CD14-positive monocyte (primary cell): Measurements from ENCODE around the gene GRK1. TPM values are rescaled to one million over a fixed set of nuclear protein-coding genes. Genes with fewer than 3 reads are reported as not detected.
A peak's percentile ranks its signal among the peaks of the same experiment; 100 is the strongest.

ENCODE experiments used
- DNase-seq, 3 donors: peaks; one replicate each; pipeline ENCODE4 v3.0.0-alpha.2; 2011 to 2022
- H2AFZ ChIP-seq: 2 replicates; pipeline ENCODE4 v1.6.0; 2012; ENCODE audit warnings: mild to moderate bottlenecking, low read depth, low read length, inconsistent platforms; ENCODE audit not compliant: insufficient read depth, poor library complexity, severe bottlenecking
- H3K27ac ChIP-seq, 2 donors: 1 replicate in 1 of 2; 2 replicates in 1 of 2; pipeline ENCODE4 v1.5.1; 2012 to 2013; ENCODE audit warnings: low read length in 2 of 2, control low read depth in 1 of 2, inconsistent platforms in 1 of 2, low read depth in 1 of 2, mild to moderate bottlenecking in 1 of 2
- H3K27me3 ChIP-seq, 2 donors: one replicate each; pipeline versions ENCODE4 v1.6.0 to v1.6.1; 2011 to 2013; ENCODE audit warnings: low read length in 2 of 2; ENCODE audit not compliant: control insufficient read depth in 2 of 2, insufficient read depth in 2 of 2
- H3K36me3 ChIP-seq, 2 donors: replicated peaks in 1 of 2; 1 replicate in 1 of 2; 2 replicates in 1 of 2; pipeline versions ENCODE4 v1.5.1 to v1.6.1; 2012 to 2013; ENCODE audit warnings: low read length in 2 of 2, control low read depth in 1 of 2, inconsistent platforms in 1 of 2, mild to moderate bottlenecking in 1 of 2; ENCODE audit not compliant: insufficient read depth in 2 of 2, control insufficient read depth in 1 of 2
- H3K4me1 ChIP-seq, 2 donors: 1 replicate in 1 of 2; 2 replicates in 1 of 2; pipeline versions ENCODE4 v1.5.1 to v1.6.1; 2012 to 2013; ENCODE audit warnings: low read length in 2 of 2, control low read depth in 1 of 2, inconsistent platforms in 1 of 2, mild to moderate bottlenecking in 1 of 2, moderate library complexity in 1 of 2; ENCODE audit not compliant: insufficient read depth in 2 of 2, control insufficient read depth in 1 of 2
- H3K4me2 ChIP-seq: replicated peaks from 2 replicates; pipeline ENCODE3; 2012; ENCODE audit warnings: low read length, moderate library complexity, mild to moderate bottlenecking; ENCODE audit not compliant: poor library complexity, severe bottlenecking; ENCODE audit errors: extremely low read depth
- H3K4me3 ChIP-seq, 3 experiments: fragments of 200-600 bp in 1 of 3; sonication (generic) in 1 of 3; replicated peaks in 1 of 3; 1 replicate in 2 of 3; 2 replicates in 1 of 3; pipeline ENCODE4 v1.5.1; 2011 to 2013; ENCODE audit warnings: low read length in 3 of 3, mild to moderate bottlenecking in 3 of 3, control low read depth in 2 of 3, low read depth in 2 of 3, inconsistent platforms in 1 of 3, moderate library complexity in 1 of 3
- H3K79me2 ChIP-seq: 2 replicates; pipeline ENCODE4 v1.6.0; 2012; ENCODE audit warnings: mild to moderate bottlenecking, control low read depth, inconsistent platforms, low read length, moderate library complexity; ENCODE audit not compliant: insufficient read depth
- H3K9ac ChIP-seq: 2 replicates; pipeline ENCODE4 v1.6.0; 2017; ENCODE audit warnings: low read length, mild to moderate bottlenecking; ENCODE audit not compliant: insufficient read depth, poor library complexity, severe bottlenecking
- H3K9me3 ChIP-seq, 2 donors: replicated peaks in 1 of 2; 1 replicate in 1 of 2; 2 replicates in 1 of 2; pipeline versions ENCODE4 v1.5.1 to v1.6.1; 2012 to 2013; ENCODE audit warnings: low read length in 2 of 2, control low read depth in 1 of 2; ENCODE audit not compliant: control insufficient read depth in 1 of 2, insufficient read depth in 1 of 2
- H4K20me1 ChIP-seq: 2 replicates; pipeline ENCODE4 v1.6.0; 2012; ENCODE audit warnings: mild to moderate bottlenecking, low read length, control low read depth, moderate library complexity; ENCODE audit not compliant: insufficient read depth
- H3K27ac Mint-ChIP-seq, 7 donors: one replicate each; pipeline ENCODE4 v1.8.0; 2020; ENCODE audit warnings: mild to moderate bottlenecking in 7 of 7, mixed read lengths in 7 of 7, moderate library complexity in 6 of 7, inconsistent platforms in 2 of 7
- H3K27me3 Mint-ChIP-seq, 3 donors: one replicate each; pipeline ENCODE4 v1.8.0; 2021 to 2022; ENCODE audit warnings: low read depth in 3 of 3, mild to moderate bottlenecking in 3 of 3, mixed read lengths in 3 of 3, moderate library complexity in 3 of 3, inconsistent platforms in 1 of 3
- H3K36me3 Mint-ChIP-seq, 2 donors: one replicate each; pipeline ENCODE4 v1.8.0; 2020; ENCODE audit warnings: mixed read lengths in 2 of 2, inconsistent platforms in 1 of 2, mild to moderate bottlenecking in 1 of 2
- H3K4me1 Mint-ChIP-seq: one replicate; pipeline ENCODE4 v1.8.0; 2020; ENCODE audit warnings: mild to moderate bottlenecking, mixed read lengths
- H3K4me3 Mint-ChIP-seq, 2 donors: one replicate each; pipeline ENCODE4 v1.8.0; 2020; ENCODE audit warnings: mild to moderate bottlenecking in 2 of 2, mixed read lengths in 2 of 2, moderate library complexity in 1 of 2
- H3K9me3 Mint-ChIP-seq, 7 donors: one replicate each; pipeline ENCODE4 v1.8.0; 2020 to 2022; ENCODE audit warnings: mixed read lengths in 7 of 7, mild to moderate bottlenecking in 6 of 7, moderate library complexity in 6 of 7, inconsistent platforms in 2 of 7
- CTCF ChIP-seq: fragments of 200-600 bp; IDR thresholded peaks from one replicate; pipeline ENCODE4 v1.8.0; 2022; ENCODE audit warnings: antibody characterized with exemption, mild to moderate bottlenecking
- WGBS: methylation state at CpG from one replicate; pipeline ENCODE4 v1.1.5; 2013; ENCODE audit warnings: missing lambda C conversion rate; ENCODE audit not compliant: insufficient coverage; 5-methylcytosine and 5-hydroxymethylcytosine counted together
- intact Hi-C, 2 donors: fragments of 100-400 bp; cut with micrococcal nuclease; formaldehyde crosslinking; loops; one replicate each; pipeline versions ENCODE4 v1.15.0 to v1.15.1; 2023
- polyA plus RNA-seq, 3 donors: library from polyadenylated mRNA; depleted of rRNA in 1 of 3; unstranded in 2 of 3; stranded (reverse) in 1 of 3; fragments of 300-500 nt in 2 of 3; fragments of >200 nt in 1 of 3; fragmentation: Illumina TruSeq in 2 of 3; gene quantifications; 1 replicate in 2 of 3; 2 replicates in 1 of 3; pipeline ENCODE4 v1.2.3, GENCODE V29; 2012 to 2021

Gene GRK1
- polyA plus RNA-seq, 3 donors, result not detected

- H3K27me3 Mint-ChIP-seq, result peaks cover 19 to 53% (median 35%) of the 10 kb centered on the region in 3 donors
- peak overlapping the region in 1 of 2 donors; percentile 43 for H3K4me3 Mint-ChIP-seq
- Histone ChIP-seq H3K4me2 (no peak overlapping the region), H3K9ac (no peak overlapping the region), H2AFZ (no peak overlapping the region), H3K4me3 (no peak overlapping the region), H3K9me3 (peaks cover 13 to 40% of the 10 kb centered on the region in 2 donors), H3K27ac (no peak overlapping the region), H4K20me1 (no peaks in the 10 kb centered on the region), H3K4me1 (peaks cover 7 to 14% of the 10 kb centered on the region in 2 donors), H3K27me3 (peaks cover 0 to 18% of the 10 kb centered on the region in 2 donors), H3K79me2 (no peaks in the 10 kb centered on the region), H3K36me3 (no peaks in the 10 kb centered on the region)
- H3K27ac Mint-ChIP-seq, result peak overlapping the region in 1 of 7 donors; percentile 78
- intact Hi-C loops, result no loop called here
- no peak for TF ChIP-seq CTCF
- H3K9me3 Mint-ChIP-seq, result peaks cover 11 to 17% (median 12%) of the 10 kb centered on the region in 7 donors
- H3K4me1 Mint-ChIP-seq, result peaks cover 14% of the 10 kb centered on the region
- WGBS, result 67% methylated on average over 34 of the region's 34 CpGs
- DNase-seq, result no peak
- H3K36me3 Mint-ChIP-seq, result no peaks in the 10 kb centered on the region
These were observed 62.4 kb downstream of the GRK1 start for GRCh38 chr13:113729187-113730019.

- H3K9me3 ChIP-seq, result peaks cover 13 to 37% of the 10 kb centered on the region in 2 donors
- H3K27ac Mint-ChIP-seq, result no peak overlapping the region
- TF ChIP-seq CTCF, result no peak
- H4K20me1 ChIP-seq, result no peaks in the 10 kb centered on the region
- peaks cover 0 to 18% of the 10 kb centered on the region in 2 donors for H3K27me3 ChIP-seq
- no peaks in the 10 kb centered on the region for H3K79me2 ChIP-seq
- H3K4me1 Mint-ChIP-seq, result peaks cover 9% of the 10 kb centered on the region
- no peaks in the 10 kb centered on the region for H3K36me3 Mint-ChIP-seq
- peak overlapping the region in 1 of 2 donors; percentile 44 for H3K4me3 Mint-ChIP-seq
- DNase-seq, result no peak
- no peak overlapping the region for H3K27ac ChIP-seq
- peaks cover 0 to 8% of the 10 kb centered on the region in 2 donors for H3K4me1 ChIP-seq
- no peak overlapping the region for H3K4me3 ChIP-seq
- no peaks in the 10 kb centered on the region for H3K36me3 ChIP-seq
- H3K4me2 ChIP-seq, result no peak overlapping the region
- H2AFZ ChIP-seq, result no peak overlapping the region
- intact Hi-C loops, result no loop called here
- peaks cover 11 to 16% (median 12%) of the 10 kb centered on the region in 7 donors for H3K9me3 Mint-ChIP-seq
- no peak overlapping the region for H3K9ac ChIP-seq
- H3K27me3 Mint-ChIP-seq, result peaks cover 19 to 58% (median 39%) of the 10 kb centered on the region in 3 donors
- 46% methylated on average over 18 of the region's 21 CpGs for WGBS
These were observed 63.3 kb downstream of the GRK1 start for GRCh38 chr13:113730258-113730691.
